Activated CD8-positive, alpha-beta memory T cell treated with anti-CD3 and anti-CD28 coated beads, Interleukin-2, amount 50 U/mL, for 1 hour (primary cell): ENCODE results near the gene DPYSL3.
"Not testable (repeated sequence)": the region's sequence is repeated elsewhere in the genome, so short reads cannot be mapped to it uniquely, and the experiment has no call there.

Experiments
- DNase-seq: peaks from one replicate; pipeline ENCODE4 v3.0.0-alpha.2; 2020; ENCODE audit errors: extremely low read depth

Gene DPYSL3

GRCh38 chr5:147509710-147510651 is at the start of gene DPYSL3:
DPYSL3 (minus strand) TSS chr5:147510068; CDS start chr5:147509858, 210 bp downstream.
- DNase-seq, result no peak

GRCh38 chr5:147558826-147559225 is 49.0 kb upstream of the DPYSL3 start:
- DNase-seq, result no peak

DNA sequence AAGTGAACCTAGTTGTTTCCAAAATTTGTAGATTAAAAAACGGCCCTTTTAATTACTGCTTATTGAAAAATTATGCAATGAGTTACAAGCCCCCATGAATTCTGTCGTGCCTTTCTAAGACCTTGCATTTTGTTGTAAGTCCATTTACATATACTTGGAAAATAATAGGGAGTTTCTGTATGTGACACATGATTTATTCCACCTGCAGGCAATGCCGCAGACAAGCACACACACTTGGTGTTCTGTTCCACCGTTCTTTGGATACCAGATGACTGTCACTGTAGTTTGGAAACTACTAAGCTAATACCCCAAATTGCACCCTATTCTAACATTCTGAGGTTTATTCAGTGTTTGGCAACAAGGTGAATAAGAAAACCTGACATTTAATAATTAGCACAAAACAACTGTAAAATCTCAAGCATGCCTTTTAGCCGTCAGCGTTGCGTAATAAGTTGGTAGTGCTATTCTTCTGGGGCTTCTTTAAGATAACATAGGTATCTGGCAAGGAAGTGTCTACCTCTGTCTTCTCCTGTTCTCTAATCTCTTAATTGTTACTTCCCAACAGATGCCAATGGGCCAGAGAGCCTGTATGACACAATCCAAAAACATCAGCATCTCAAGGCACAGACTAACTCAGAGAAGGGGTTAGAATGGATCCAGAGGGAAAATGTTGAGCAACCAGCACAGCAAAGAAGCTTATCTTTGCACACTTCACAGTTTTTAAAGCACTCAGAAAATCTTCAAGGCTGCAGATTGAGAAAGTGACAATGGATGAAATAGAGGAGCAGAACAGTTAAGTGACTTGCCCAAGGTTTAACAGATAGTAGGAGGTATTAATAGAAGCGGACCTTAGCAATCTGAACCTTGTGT is 48.2 kb upstream of the DPYSL3 start:
- no peak for DNase-seq

DNA sequence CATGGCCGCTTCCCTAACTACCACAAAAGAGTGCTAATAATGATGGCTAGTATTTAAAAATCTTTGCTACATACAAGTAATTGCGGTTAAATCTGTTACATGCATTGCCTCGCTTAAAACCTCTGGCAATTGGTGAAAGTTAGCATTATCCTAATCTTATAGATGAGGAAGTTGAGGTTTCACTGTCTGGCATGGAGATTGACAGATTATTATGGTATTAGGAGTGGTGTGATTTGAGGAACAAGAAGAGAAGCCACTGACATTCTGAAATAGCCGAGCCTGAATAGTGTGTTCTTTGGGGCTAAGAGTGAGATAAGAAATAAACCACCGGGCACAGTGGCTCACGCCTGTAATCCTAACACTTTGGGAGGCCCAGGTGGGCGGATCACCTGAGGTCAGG is 45.3 kb upstream of the DPYSL3 start:
- no peak for DNase-seq

GRCh38 chr5:147554261-147554817 is 44.5 kb upstream of the DPYSL3 start:
- DNase-seq, result no peak

DNA sequence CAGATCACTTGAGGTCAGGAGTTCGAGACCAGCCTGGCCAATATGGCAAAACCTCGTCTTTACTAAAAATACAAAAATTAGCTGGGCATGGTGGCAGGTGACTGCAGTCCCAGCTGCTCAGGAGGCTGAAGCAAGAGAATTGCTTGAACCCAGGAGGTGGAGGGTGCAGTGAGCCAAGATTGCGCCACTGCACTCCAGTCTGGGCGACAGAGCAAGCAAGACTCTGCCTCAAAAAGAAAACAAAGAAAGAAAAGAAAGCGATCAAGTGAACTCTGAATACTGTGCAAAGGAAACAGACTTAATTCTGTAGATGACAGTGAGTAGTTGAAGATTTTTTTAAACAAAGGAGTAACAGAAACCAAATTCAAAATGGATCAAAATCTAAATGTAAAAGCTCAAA is 43.9 kb upstream of the DPYSL3 start:
- not testable (repeated sequence) for DNase-seq

DNA sequence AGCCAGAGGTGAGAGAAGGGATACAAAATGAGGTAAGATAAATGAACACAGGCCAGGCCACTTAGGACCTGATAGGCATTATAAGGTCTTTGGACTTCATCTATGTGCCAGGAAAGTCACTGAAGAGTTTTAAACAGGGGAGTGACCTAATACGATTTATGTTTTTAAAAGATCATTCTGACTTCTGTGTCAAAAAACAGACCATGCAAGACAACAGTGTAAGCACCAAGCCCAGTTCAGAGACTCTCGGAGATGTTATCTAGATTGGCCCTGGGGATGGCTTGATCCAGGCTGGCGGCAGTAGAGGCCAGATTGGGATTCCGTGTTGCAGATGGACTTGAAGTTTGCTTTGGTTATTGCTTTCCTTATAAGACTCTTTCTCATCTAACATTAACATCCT is 43.0 kb upstream of the DPYSL3 start:
- no peak for DNase-seq

DNA sequence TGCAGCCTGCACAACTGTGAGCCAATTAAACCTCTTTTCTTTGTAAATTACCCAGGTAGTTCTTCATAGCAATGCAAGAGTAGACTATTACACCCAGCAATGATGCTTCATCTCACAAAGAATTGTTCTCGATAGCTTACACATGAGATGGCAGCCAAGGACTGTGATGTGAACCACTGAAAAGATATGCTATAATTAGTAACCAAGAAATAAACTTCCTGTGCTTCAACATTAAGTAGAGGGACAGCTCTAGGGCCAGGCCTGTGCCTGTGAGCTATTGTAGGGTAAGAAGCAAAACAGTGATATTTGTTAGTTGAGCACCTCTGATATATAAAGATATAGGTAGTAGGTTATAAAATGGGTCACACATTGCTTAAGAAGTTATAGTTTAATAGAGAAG is 41.8 kb upstream of the DPYSL3 start:
- no peak for DNase-seq

DNA sequence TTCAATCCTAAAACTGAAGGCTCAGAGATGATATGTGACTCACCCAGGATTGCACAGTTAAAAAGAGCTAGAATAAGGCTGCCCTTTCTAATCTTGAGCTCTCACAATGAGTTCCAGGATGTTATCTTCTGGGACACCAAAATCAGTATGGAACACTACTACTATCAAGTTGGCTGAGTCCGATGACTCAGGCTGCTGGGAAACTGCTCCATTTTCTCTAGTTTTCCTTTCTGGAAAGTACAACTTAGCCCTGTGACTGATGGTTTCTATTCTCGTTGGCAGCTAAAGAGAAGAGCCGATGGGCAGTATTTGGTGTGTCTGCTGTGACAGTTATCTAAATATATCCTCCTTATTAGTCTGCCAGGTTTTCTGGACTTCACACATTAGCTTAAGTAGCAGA is 37.9 kb upstream of the DPYSL3 start:
- DNase-seq, result no peak

- no peak for DNase-seq
Measured at GRCh38 chr5:147544556-147544955, 34.7 kb upstream of the DPYSL3 start.

DNA sequence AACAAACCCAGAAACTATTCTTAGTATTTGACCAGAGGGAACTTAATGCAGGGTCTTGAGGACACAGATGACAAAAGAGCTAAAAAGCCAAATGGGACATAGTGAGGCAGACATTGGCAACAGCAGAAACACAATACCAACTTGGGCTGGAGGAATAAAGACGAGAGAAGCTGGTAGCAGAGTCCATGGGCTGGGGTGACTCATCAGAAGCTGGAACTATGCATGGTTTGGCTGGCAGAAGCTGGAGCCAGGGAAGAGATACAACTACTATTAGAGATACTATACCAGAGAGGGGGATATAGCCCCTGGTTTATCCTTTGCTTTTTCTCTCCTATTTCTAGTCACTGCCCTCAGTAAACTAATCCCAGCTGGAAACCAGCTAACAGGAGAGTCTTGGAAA is 29.2 kb upstream of the DPYSL3 start:
- DNase-seq, result no peak

GRCh38 chr5:147538236-147538635 is 28.4 kb upstream of the DPYSL3 start:
- DNase-seq, result no peak

- no peak for DNase-seq
Measured at GRCh38 chr5:147534172-147534951, 24.5 kb upstream of the DPYSL3 start.

GRCh38 chr5:147532156-147532555 is 22.3 kb upstream of the DPYSL3 start:
- no peak for DNase-seq

DNA sequence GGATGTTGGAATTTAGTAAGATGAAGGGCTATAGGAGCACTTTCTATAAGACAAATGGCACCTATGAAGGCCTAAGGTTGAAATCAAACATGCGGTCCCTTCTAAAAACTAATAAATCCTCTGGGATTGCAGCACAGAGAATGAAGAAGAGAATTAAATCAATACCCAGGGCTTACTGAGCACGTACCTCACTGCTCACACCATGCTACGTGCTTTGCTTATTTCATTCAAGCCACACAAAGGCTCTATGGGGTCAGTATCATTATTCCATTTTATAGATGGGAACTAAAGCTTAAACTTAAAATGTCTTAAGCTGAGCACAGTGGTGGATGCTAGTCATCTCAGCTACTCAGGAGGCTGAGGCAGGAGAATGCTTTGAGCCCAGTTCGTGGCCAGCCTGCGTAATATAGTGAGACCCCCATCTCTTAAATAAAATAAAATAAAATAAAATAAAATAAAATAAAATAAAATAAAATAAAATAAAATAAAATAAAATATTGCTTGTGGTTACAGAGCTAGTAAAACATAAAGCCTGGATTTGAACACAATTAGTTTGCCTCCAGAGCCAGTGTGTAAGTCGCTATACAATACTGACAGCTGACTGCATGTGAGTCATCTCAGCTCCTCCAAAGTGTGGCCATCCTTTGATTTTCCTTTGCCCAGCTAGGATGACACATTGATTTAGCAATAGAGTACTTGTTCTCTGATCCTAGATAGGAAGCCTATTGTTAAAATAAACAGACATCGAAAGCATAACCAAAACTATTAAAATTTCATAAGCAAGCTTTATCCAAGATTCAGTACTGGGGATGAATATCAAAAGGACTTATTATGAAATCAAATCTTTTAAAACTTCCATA is 20.9 kb upstream of the DPYSL3 start:
- DNase-seq, result no peak

GRCh38 chr5:147523069-147523468 is 13.2 kb upstream of the DPYSL3 start:
- DNase-seq, result no peak

- no peak for DNase-seq
Measured at GRCh38 chr5:147522435-147522834, 12.6 kb upstream of the DPYSL3 start.

- DNase-seq, result no peak
Measured at GRCh38 chr5:147520450-147520849, 10.6 kb upstream of the DPYSL3 start.

DNA sequence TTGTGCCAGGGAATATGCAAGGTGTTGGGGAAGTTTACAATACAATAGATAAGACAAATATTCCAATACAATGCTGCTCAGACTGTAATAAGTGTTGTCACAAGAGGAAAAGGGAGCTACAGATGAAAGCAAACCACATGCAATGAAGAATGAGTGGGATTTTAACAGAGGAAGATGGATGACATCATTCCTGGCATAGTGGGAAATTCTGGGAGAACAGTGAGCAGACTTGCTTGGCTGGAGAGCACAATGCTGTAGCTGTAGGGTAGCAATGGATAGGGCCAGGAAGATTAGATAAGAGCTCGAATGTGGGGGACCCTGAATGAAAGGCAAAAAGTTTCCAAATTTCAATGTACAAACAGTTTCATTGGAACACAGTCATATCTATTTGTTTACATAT is 9.5 kb upstream of the DPYSL3 start:
- DNase-seq, result no peak

GRCh38 chr5:147517383-147517782 is 7.5 kb upstream of the DPYSL3 start:
- no peak for DNase-seq

DNA sequence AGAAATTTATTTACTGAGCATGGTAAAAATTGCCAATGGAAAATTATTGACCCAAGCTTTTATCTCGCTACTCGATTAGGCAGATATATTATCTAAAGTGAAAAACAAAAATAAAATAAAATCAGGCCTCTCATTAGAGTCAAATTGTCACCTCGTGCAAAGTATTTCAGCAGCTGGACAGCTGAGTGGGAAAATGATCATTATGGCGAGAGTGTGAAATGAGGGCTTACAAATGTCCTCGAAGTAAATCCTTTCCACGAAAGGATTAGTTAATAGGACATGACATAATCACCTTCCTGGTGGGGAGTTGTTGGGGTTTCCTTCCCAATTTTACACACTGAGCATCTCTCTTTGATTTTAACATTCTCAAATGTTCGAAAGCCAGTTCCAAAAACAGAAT is 5.4 kb upstream of the DPYSL3 start:
- DNase-seq, result no peak
